Pancreas (tissue), 10 donors: Measurements from ENCODE around the gene MTREX. TPM values are rescaled to one million over a fixed set of nuclear protein-coding genes. Genes with fewer than 3 reads are reported as not detected.

Source experiments
- ATAC-seq, 4 donors: fragments of 200-7000 bp; cut with Tn5 transposase; one replicate each; pipeline versions ENCODE4 v1.8.0 to v1.9.1; 2020; ENCODE audit warnings: mild to moderate bottlenecking in 4 of 4, moderate library complexity in 4 of 4
- DNase-seq, 6 donors: peaks; one replicate each; pipeline ENCODE4 v3.0.0-alpha.2; 2020
- FAIRE-seq: peaks from 2 replicates; lab custom pipeline; 2012; peaks lifted over from hg19 to GRCh38; lab: Jason Lieb, UNC
- H3K27ac ChIP-seq, 4 donors: fragments of 200-600 bp; sonication (generic); 1 replicate in 3 of 4; 2 replicates in 1 of 4; pipeline versions ENCODE4 v1.5.0 to v1.8.0; 2020
- H3K27me3 ChIP-seq, 4 donors: fragments of 200-600 bp; one replicate each; pipeline ENCODE4 v1.8.0; 2021
- H3K36me3 ChIP-seq, 3 donors: fragments of 200-600 bp; sonication (generic) in 1 of 3; one replicate each; pipeline versions ENCODE4 v1.5.0 to v1.8.0; 2020 to 2021
- H3K4me1 ChIP-seq, 3 donors: fragments of 200-600 bp; one replicate each; pipeline ENCODE4 v1.8.0; 2021
- H3K4me3 ChIP-seq, 4 donors: fragments of 200-600 bp; sonication (generic) in 2 of 4; one replicate each; pipeline versions ENCODE4 v1.5.0 to v1.8.0; 2020 to 2021
- H3K9me3 ChIP-seq, 4 donors: fragments of 200-600 bp; one replicate each; pipeline ENCODE4 v1.8.0; 2021
- CTCF ChIP-seq, 4 donors: fragments of 200-600 bp; sonication (generic) in 3 of 4; IDR thresholded peaks; one replicate each; pipeline versions ENCODE4 v1.5.0 to v1.8.0; 2021; ENCODE audit warnings: antibody characterized with exemption in 4 of 4
- WGBS, 2 donors: extraction: QIAGEN DNeasy Blood & Tissue Kit; methylation state at CpG; one replicate each; pipeline ENCODE4 v1.1.7; 2013; 5-methylcytosine and 5-hydroxymethylcytosine counted together
- intact Hi-C, 3 donors: fragments of 100-400 bp; cut with DNase I; formaldehyde crosslinking; loops; one replicate each; pipeline versions ENCODE4 v1.11.1 to v1.14.2; 2022
- polyA plus RNA-seq, 2 donors: library from polyadenylated mRNA; stranded (reverse); fragments of 200-250 nt; gene quantifications; one replicate each; pipeline ENCODE4 v1.2.3, GENCODE V29; 2013
- total RNA-seq, 6 donors: library from RNA; stranded (reverse); fragmentation: NEBNext Ultra II Directional in 4 of 6; extraction: Animal tissue kit (Norgen Biotek cat#: 25700) in 4 of 6; gene quantifications; one replicate each; pipeline versions ENCODE4 v1.2.1 to v1.2.4, GENCODE V29; 2021 to 2023
- donor health status: healthy with polysubstance abuse.
- donor health status: DM: no; HTN: no; CAD: no; lungs with moderate emphysema.
- donor health status: DM: no; HTN: no; CAD: no.
- donor health status: control.
- donor health status: control.
- donor health status: Bipolar disorder and iron deficiency.
- donor health status: DM: yes; HTN: yes; CAD: no.
- donor health status: DM: no; HTN: no; CAD: no.
- donor health status: DM: no; HTN: no; CAD: no.
- donor health status: DM: yes; HTN: yes; CAD: no.

MTREX gene
- total and polyA plus RNA-seq, 8 donors, result 13.1 to 36.0 (median 30.7) TPM

GRCh38 chr5:55319491-55319890 lies 11.7 kb downstream of the MTREX start:
- Histone ChIP-seq H3K27me3 (no peaks in the 10 kb centered on the region), H3K4me1 (peaks cover 0 to 1% (median under 1%) of the 10 kb centered on the region in 3 donors), H3K9me3 (no peaks in the 10 kb centered on the region), H3K4me3 (no peak overlapping the region), H3K36me3 (no peaks in the 10 kb centered on the region), H3K27ac (no peak overlapping the region)
- FAIRE-seq (no peak), DNase-seq (no peak), ATAC-seq (no peak)
- intact Hi-C loops, result loop anchor here in 1 of 3 donors (10.0 kb wide), 2 partner anchors 135 to 375 kb away; no protein-coding TSS in a partner anchor
- 92 to 96% methylated on average over 1 of the region's 1 CpG for WGBS, 2 donors
- TF ChIP-seq CTCF (IDR thresholded peaks at IDR 0.05), result no peak

DNA sequence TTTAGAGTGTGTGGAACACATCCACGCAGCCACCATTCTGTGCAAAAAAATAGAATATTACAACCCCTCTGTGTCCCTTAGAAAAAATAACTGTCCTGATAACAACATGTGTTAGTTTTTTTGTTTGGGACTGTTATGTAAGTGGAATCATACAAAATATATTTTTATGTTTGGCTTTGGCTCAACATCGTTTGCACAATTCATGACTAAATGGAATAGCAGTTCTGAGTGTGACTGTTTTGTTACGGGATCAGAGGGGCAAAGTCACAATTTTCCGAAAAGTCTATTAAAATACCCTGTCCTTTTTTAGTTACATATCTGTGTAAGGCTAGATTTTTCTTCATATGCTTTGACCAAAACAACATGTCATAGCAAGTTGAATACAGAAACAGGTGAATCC lies 12.8 kb downstream of the MTREX start:
- Histone ChIP-seq H3K4me3 (no peak overlapping the region), H3K9me3 (no peaks in the 10 kb centered on the region), H3K27me3 (no peaks in the 10 kb centered on the region), H3K36me3 (no peaks in the 10 kb centered on the region), H3K27ac (no peak overlapping the region), H3K4me1 (no peaks in the 10 kb centered on the region)
- no peak for TF ChIP-seq CTCF (IDR thresholded peaks at IDR 0.05)
- ATAC-seq (no peak), FAIRE-seq (no peak), DNase-seq (no peak)
- intact Hi-C loops, result no loop called here
- 80 to 84% methylated on average over 4 of the region's 4 CpGs for WGBS, 2 donors

GRCh38 chr5:55324006-55324405 lies 16.2 kb downstream of the MTREX start:
- no peaks in the 10 kb centered on the region for H3K9me3 ChIP-seq
- no peaks in the 10 kb centered on the region for H3K27me3 ChIP-seq
- DNase-seq, result no peak
- intact Hi-C loops, result no loop called here
- no peak overlapping the region for H3K27ac ChIP-seq
- ATAC-seq, result peak; percentile 49 to 69 (median 59)
- H3K36me3 ChIP-seq, result peaks cover 0 to 12% (median 0%) of the 10 kb centered on the region in 3 donors
- FAIRE-seq, result no peak
- H3K4me3 ChIP-seq, result no peak overlapping the region
- no peak for TF ChIP-seq CTCF (IDR thresholded peaks at IDR 0.05)
- H3K4me1 ChIP-seq, result no peaks in the 10 kb centered on the region

- peak; percentile 49 for FAIRE-seq
- Histone ChIP-seq H3K4me3 (no peak overlapping the region), H3K36me3 (peaks cover 0 to 12% (median 0%) of the 10 kb centered on the region in 3 donors), H3K27ac (no peak overlapping the region), H3K4me1 (no peaks in the 10 kb centered on the region), H3K9me3 (no peaks in the 10 kb centered on the region), H3K27me3 (no peaks in the 10 kb centered on the region)
- peak; percentile 8 to 44 (median 30) for TF ChIP-seq CTCF (IDR thresholded peaks at IDR 0.05)
- no peak for DNase-seq
- ATAC-seq, result peak; percentile 66 to 85 (median 84)
- 97 to 100% methylated on average over 1 of the region's 1 CpG for WGBS, 2 donors
- intact Hi-C loops, result no loop called here
Observed at GRCh38 chr5:55324815-55325418, 17.1 kb downstream of the MTREX start.

DNA sequence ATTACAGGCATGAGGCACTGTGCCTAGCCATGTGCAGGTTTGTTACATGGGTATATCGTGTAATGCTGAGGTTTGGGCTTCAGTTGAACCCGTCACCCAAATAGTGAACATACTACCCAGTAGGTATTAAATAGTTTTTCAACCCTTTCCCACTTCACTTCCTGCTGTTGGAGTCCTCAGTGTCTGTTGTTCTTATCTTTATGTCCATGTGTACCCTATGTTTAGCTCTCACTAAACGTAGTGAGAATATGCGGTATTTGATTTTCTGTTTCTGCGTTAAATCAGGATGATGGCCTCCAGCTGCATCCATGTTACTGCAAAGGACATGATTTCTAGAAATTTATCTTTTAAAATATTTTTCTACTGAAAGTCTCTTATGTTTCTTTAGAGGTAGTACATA lies 17.8 kb downstream of the MTREX start:
- H3K4me3 ChIP-seq, result no peak overlapping the region
- WGBS, 2 donors, result 90 to 93% methylated on average over 5 of the region's 5 CpGs
- intact Hi-C loops, result no loop called here
- ATAC-seq (no peak), FAIRE-seq (no peak), DNase-seq (no peak)
- peaks cover 0 to 12% (median 0%) of the 10 kb centered on the region in 3 donors for H3K36me3 ChIP-seq
- no peaks in the 10 kb centered on the region for H3K27me3 ChIP-seq
- H3K4me1 ChIP-seq, result no peaks in the 10 kb centered on the region
- no peak for TF ChIP-seq CTCF (IDR thresholded peaks at IDR 0.05)
- no peaks in the 10 kb centered on the region for H3K9me3 ChIP-seq
- no peak overlapping the region for H3K27ac ChIP-seq
